HL-60 (cell line): ENCODE data around the gene TNIK.

Source experiments
- POLR2AphosphoS5 ChIP-seq: IDR thresholded peaks from 2 replicates; pipeline ENCODE4 v1.6.1; 2012; ENCODE audit warnings: low read depth
- TF ChIP-seq, protein P1 (sequence below): IDR thresholded peaks from one replicate; pipeline ENCODE4 v1.5.1; 2011; ENCODE audit warnings: low read length, control low read depth, inconsistent platforms; ENCODE audit not compliant: insufficient read depth

DNA sequence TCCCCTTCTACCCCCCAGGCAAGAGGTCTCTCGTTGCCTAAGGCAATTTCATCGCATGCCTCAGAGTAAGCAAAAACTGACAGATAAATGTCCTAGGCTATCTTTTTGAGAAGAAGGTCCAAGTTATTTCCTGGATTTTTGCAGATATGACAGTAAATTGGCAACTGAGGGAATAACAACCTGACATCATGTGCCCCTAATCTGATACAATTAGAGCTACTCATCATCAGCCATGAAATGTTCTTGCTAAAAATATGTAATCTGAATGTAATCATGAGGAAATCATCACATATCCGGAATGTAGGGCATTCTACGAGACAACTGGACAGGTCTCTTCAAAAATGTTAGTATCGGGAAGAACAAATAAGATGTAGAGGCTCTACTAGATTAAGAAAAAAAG is 44.1 kb downstream of the TNIK start:
- TF ChIP-seq, protein P1, sequence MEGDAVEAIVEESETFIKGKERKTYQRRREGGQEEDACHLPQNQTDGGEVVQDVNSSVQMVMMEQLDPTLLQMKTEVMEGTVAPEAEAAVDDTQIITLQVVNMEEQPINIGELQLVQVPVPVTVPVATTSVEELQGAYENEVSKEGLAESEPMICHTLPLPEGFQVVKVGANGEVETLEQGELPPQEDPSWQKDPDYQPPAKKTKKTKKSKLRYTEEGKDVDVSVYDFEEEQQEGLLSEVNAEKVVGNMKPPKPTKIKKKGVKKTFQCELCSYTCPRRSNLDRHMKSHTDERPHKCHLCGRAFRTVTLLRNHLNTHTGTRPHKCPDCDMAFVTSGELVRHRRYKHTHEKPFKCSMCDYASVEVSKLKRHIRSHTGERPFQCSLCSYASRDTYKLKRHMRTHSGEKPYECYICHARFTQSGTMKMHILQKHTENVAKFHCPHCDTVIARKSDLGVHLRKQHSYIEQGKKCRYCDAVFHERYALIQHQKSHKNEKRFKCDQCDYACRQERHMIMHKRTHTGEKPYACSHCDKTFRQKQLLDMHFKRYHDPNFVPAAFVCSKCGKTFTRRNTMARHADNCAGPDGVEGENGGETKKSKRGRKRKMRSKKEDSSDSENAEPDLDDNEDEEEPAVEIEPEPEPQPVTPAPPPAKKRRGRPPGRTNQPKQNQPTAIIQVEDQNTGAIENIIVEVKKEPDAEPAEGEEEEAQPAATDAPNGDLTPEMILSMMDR: no peak
- no peak for TF ChIP-seq POLR2AphosphoS5
